Ramos (cell line): ENCODE measurements around the gene ZNF530.

Source experiments
- in situ Hi-C: fragments of 300-500 bp; cut with MboI; formaldehyde crosslinking; loops from one replicate; pipeline ENCODE4 v1.14.3; 2022; ENCODE audit warnings: low sequenced_read_pairs; ENCODE audit not compliant: unreplicated experiment

ZNF530 gene

GRCh38 chr19:57613941-57614743 lies 14.5 kb downstream of the ZNF530 start, which contains the start of gene ZNF134:
TSS of gene ZNF134 (plus strand) at chr19:57614242. CDS start at chr19:57619469, 5,227 bp downstream.
- in situ Hi-C loops = no loop called here

- in situ Hi-C loops = no loop called here
These were observed 15.7 kb downstream of the ZNF530 start for GRCh38 chr19:57615346-57615745.

GRCh38 chr19:57620673-57621348 lies 21.1 kb downstream of the ZNF530 start:
- in situ Hi-C loops = no loop called here

- in situ Hi-C loops = no loop called here
These were observed 23.4 kb downstream of the ZNF530 start for GRCh38 chr19:57623091-57623490.

GRCh38 chr19:57632987-57633831 lies 33.5 kb downstream of the ZNF530 start, which contains the start of gene ZNF211:
TSS of gene ZNF211 (plus strand) at chr19:57633168. CDS start at chr19:57633347, 179 bp downstream.
- in situ Hi-C loops = no loop called here

- in situ Hi-C loops = no loop called here
These were observed 34.1 kb downstream of the ZNF530 start for GRCh38 chr19:57633832-57634131.

- in situ Hi-C loops = no loop called here
These were observed 37.7 kb downstream of the ZNF530 start for GRCh38 chr19:57637379-57637778.

- in situ Hi-C loops = no loop called here
These were observed 42.1 kb downstream of the ZNF530 start for GRCh38 chr19:57641715-57642234.

- in situ Hi-C loops = no loop called here
These were observed 42.8 kb downstream of the ZNF530 start for GRCh38 chr19:57642396-57643046.

GRCh38 chr19:57643734-57644133 lies 44.0 kb downstream of the ZNF530 start:
- in situ Hi-C loops = no loop called here

- in situ Hi-C loops = no loop called here
These were observed 48.8 kb downstream of the ZNF530 start for GRCh38 chr19:57648331-57649003.

GRCh38 chr19:57651654-57651996 lies 51.9 kb downstream of the ZNF530 start:
- in situ Hi-C loops = no loop called here

- in situ Hi-C loops = no loop called here
These were observed 54.0 kb downstream of the ZNF530 start for GRCh38 chr19:57653689-57654088.

GRCh38 chr19:57655443-57655842 lies 55.8 kb downstream of the ZNF530 start:
- in situ Hi-C loops = no loop called here

GRCh38 chr19:57656346-57656745 lies 56.7 kb downstream of the ZNF530 start:
- in situ Hi-C loops = no loop called here
